Right renal cortex interstitium (tissue), 3 donors: ENCODE measurements around the gene BECN2. TPM values are rescaled to one million over a fixed set of nuclear protein-coding genes. Genes with fewer than 3 reads are reported as not detected.
"Not testable (repeated sequence)": the region's sequence is repeated elsewhere in the genome, so short reads cannot be mapped to it uniquely, and the experiment has no call there.

Source experiments
- DNase-seq, 3 donors: peaks; one replicate each; pipeline ENCODE4 v3.0.0-alpha.2; 2013; ENCODE audit warnings: low read depth in 3 of 3, low spot score in 2 of 3
- polyA plus RNA-seq, 3 donors: library from polyadenylated mRNA; unstranded; fragments of 120-200 nt; gene quantifications; one replicate each; pipeline ENCODE4 v1.2.1, GENCODE V29; 2013; ENCODE audit not compliant: insufficient read length in 3 of 3

The BECN2 gene
- polyA plus RNA-seq, 3 donors, result not detected

- DNase-seq, result no peak
These were observed 18.7 kb downstream of the BECN2 start for GRCh38 chr1:241976229-241976628.

GRCh38 chr1:241979071-241979470, 21.5 kb downstream of the BECN2 start:
- DNase-seq, result no peak

GRCh38 chr1:241979926-241980325, 22.4 kb downstream of the BECN2 start:
- no peak for DNase-seq

GRCh38 chr1:241985787-241986186, 28.2 kb downstream of the BECN2 start:
- no peak for DNase-seq

- not testable (repeated sequence) for DNase-seq
These were observed 30.9 kb downstream of the BECN2 start for GRCh38 chr1:241988389-241988930.

- no peak for DNase-seq
These were observed 32.5 kb downstream of the BECN2 start for GRCh38 chr1:241990040-241990439.

- DNase-seq, result no peak
These were observed 35.2 kb downstream of the BECN2 start for GRCh38 chr1:241992734-241993133.

- no peak for DNase-seq
These were observed 36.6 kb downstream of the BECN2 start for GRCh38 chr1:241994171-241994570.

- no peak for DNase-seq
These were observed 39.9 kb downstream of the BECN2 start for GRCh38 chr1:241997401-241997998.

- DNase-seq, result peak; percentile 18 to 38 (median 27)
These were observed 40.9 kb downstream of the BECN2 start for GRCh38 chr1:241998412-241998921.

GRCh38 chr1:241999026-241999425, 41.5 kb downstream of the BECN2 start, which contains the start of gene MAP1LC3C:
Gene MAP1LC3C (minus strand): TSS chr1:241999098. CDS start chr1:241999008, 90 bp downstream.
- peak in 1 of 3 donors; percentile 21 for DNase-seq

GRCh38 chr1:242000434-242000833, 42.9 kb downstream of the BECN2 start:
- no peak for DNase-seq

GRCh38 chr1:242002072-242002471, 44.5 kb downstream of the BECN2 start:
- no peak for DNase-seq

GRCh38 chr1:242002510-242002909, 44.9 kb downstream of the BECN2 start:
- no peak for DNase-seq

- DNase-seq, result no peak
These were observed 47.4 kb downstream of the BECN2 start for GRCh38 chr1:242004751-242005495.

- DNase-seq, result no peak
These were observed 48.4 kb downstream of the BECN2 start for GRCh38 chr1:242005866-242006535.

GRCh38 chr1:242006976-242007375, 49.4 kb downstream of the BECN2 start:
- no peak for DNase-seq
